Activated T-helper 1 cell treated with anti-CD3 and anti-CD28 coated beads, Interleukin-2, amount 50 U/mL, for 16 hours (primary cell): ENCODE data around the gene WIF1.

Experiments used
- DNase-seq, 2 donors: peaks; one replicate each; pipeline ENCODE4 v3.0.0-alpha.2; 2020; ENCODE audit warnings: low read depth in 1 of 2, low spot score in 1 of 2

WIF1 gene

GRCh38 chr12:65123435-65124063, 2.4 kb upstream of the WIF1 start:
- DNase-seq = no peak

- no peak for DNase-seq
Measured at GRCh38 chr12:65122703-65123102, 1.6 kb upstream of the WIF1 start.

DNA sequence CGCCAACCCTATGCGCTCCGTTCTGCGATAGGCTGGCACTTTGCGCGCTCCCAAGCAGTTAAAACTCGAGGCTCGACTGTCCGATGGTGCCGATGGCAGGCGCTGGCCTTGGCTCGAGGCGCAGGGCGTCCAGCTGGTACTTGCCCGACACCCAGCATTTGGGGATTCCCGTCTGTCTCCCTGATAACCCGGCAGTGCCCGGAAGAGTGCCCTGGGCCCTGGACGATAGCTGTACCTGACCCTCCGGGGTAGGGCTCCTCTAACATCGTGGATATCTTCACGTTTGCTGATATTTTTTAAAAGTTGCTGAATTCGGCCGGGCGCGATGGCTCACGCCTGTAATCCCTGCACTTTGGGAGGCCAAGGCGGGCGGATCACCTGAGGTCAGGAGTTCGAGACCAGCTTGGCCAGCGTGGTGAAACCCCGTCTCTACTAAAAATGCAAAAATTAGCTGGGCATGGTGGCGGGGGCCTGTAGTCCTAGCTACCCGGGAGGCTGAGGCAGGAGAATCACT, 908 bp upstream of the WIF1 start:
- no peak for DNase-seq

DNA sequence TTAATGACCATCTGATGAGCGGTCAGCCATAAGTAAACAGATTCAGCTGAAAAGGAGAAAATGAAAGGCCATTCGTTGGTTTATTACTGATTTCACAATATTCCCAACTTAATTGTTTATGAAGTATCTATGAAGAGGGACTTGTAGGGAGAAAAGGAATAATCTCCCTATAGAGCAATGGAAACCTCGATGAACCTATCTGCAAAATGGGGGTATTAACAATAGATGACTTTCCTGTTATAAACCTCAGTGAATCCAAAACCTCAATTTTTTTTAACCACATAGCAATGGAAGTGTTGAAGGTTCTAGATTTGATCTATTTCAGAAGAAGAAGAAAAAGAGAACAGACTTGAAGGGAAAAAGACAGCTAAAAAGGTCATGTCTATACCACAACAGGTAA, 2.0 kb downstream of the WIF1 start:
- no peak for DNase-seq

DNA sequence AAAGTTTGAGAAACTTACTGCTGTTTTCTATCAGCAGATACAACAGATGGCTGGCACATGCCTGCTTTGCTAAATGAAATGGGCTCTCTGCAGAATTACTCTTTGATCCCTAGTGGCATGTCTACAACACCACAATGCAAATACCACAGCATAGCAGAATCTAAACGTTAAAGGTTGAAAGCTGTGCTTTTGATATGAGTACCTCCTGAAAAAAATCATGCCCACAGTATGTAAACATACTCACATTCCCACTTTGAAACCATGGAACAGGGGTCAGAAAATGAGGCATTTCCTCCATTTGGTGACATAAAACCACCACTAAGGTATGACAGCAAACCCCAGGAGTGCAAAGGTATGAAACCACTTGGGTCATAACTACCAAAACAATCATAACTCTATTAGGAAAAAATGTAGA, 7.5 kb downstream of the WIF1 start:
- no peak for DNase-seq

GRCh38 chr12:65106948-65107347, 14.2 kb downstream of the WIF1 start:
- DNase-seq = no peak

GRCh38 chr12:65100140-65100539, 21.0 kb downstream of the WIF1 start:
- DNase-seq = no peak

DNA sequence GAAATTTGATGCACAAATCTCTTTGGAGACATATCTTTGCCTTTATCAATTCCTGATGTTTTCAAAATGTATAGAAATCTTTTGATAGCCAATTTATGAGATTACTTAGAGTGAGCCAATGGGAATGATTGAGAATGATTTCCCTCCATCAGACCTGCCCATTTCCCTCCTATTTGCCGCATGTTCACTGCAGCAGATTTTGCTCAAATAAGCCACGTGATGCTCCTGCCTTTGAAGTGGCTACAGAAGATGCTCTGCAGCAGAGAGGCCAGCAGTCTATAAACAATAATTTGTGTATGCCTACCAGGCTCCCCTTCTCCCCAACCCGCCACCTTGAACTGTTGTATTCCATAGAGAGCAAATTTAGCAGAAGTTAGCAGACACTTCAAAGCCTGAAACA, 21.9 kb downstream of the WIF1 start:
- no peak for DNase-seq

DNA sequence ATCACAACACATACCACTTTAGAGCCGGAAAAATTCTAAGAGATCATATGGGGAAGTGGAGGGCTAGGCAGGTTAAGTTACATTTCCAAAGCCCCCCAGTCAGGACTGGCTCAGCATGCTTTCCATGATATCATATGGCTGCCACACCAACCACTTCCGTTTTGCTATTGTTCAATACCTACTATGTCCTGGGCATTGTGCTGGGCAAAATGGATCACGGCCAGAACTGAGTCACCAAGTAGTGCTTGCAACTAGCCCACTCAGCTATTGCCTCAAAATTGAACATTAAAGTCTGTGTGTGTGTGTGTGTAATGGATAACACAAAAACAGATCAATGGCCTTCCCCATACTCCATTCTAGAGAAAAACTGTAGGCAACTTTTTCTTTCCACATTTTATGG, 22.7 kb downstream of the WIF1 start:
- DNase-seq = no peak

DNA sequence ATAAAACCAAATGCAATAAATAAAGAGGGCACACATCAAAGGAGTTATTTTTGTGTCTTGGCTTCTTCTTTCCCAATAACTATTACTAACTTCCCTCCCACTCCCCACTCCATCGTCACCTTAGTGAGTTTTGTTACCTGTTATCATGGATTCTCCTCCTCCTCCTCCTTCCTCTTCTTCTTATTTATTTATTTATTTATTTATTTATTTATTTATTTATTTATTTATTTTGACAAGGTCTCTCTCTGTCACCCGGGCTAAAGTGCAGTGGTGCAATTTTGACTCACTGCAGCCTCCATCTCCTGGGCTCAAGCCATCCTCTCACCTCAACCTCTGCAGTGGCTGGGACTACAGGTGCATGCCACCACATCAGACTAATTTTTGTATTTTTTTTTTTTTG, 26.4 kb downstream of the WIF1 start:
- no peak for DNase-seq

DNA sequence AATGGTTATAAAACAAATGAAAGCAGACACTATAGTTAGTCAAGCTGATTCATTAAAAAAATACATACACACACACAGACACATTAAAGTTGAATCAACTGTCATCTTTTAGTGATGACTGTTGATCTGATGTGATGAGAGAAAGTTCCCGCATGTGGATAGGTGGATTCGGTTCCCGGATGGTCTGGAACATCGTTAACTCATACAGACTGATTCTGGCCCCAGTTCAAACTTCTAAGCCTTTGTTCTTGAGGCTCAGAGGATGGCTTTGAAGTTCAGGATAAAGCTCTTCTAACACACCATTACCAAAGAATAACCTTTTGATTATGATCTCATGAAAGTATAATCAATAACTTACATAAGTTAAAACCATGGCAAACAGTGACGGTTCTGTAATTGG, 27.5 kb downstream of the WIF1 start:
- no peak for DNase-seq

DNA sequence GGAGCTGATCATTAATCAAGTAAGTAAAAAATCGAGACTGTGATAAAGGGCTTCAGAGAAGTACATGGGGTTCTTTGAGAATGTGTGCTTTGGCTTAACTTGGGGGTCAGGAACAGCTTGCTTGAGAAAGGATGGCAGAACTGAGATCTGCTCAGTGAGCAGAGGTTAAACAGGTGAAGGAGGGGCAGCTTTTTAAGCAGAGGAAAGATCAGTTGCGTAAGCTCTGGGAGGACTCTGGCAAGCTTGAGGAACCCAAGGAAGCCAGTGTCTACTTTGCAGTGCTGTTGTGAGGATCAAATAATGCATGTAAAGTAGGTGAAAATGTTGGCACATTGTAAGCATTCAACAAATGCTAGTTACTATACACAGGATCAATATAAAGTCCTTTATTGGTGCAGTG, 30.6 kb downstream of the WIF1 start:
- DNase-seq = no peak

- no peak for DNase-seq
Measured at GRCh38 chr12:65086236-65086635, 34.9 kb downstream of the WIF1 start.

GRCh38 chr12:65084579-65084978, 36.5 kb downstream of the WIF1 start:
- DNase-seq = no peak

GRCh38 chr12:65083581-65083980, 37.5 kb downstream of the WIF1 start:
- no peak for DNase-seq

DNA sequence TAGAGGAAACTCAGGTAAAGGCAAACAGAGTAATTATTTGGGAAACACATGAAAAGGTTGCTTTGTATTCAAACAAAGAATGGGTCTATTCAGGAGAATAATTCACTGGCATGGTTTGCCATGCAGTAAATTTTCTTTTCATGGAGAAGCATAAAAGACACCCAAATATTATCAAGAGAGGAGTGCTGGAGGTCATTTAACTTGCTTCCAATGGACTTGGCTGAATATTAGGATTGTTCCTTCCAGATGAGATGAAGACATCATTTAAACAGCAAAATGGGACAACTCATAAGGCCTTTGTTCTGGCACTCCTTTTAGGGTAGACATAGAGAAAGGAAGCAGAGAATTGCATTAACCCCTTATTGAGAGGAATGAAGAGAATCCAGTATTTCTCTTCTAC, 38.7 kb downstream of the WIF1 start:
- DNase-seq = no peak

DNA sequence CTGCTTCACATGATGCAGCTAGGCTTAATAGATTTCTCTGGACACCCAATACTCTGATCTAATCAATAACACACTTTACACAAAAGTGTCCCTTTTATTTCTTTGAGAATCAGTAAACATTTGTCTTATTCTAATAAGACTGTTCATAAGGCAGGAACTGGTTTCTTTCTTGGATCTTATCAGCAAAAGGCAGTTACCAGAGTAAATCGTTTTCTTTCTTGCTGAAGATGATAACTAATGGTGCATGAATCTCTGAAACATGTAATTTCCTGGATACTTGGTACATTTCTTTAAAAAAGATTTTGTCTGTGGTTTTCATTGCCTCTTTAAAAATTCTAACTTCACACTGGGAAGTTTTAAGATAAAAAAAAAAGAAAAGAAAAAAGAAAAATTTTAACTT, 39.6 kb downstream of the WIF1 start:
- no peak for DNase-seq

DNA sequence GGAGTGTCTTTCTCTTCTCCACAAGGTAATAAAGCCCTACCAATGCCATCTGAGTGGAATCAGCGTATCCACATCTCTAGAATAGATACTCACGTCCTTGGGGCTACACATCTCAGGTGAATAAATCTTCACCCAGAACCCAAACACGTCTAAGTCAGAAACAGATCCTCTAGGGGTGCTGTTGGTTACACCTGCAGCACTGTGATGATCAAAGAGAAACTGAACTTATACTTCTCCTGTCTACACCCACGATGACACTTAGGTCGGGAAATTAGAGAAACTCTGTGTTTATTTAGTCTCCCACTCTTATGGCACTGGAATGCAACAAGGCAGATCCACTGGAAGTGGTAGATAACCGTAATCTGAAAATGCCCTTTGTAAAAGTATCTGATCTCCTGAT, 46.2 kb downstream of the WIF1 start:
- no peak for DNase-seq

GRCh38 chr12:65069336-65069735, 51.8 kb downstream of the WIF1 start:
- DNase-seq = no peak

DNA sequence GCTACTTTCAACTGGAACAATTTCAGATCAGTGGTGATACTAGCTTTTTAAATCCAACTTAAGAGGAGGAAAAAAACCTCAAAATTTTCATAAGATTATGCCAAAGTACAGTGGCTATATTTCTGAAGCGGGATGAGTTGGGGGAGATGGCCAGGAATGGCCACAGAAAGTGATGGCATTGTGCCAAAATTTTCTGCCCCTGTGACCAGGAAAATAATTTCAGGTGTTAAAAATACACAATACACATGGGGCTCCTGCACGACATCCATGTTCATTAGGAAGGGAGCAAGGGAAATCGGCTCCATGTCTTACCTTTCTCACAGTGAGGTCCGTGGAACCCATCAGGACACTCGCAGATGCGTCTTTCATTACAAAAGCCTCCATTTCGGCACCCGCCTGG, 53.7 kb downstream of the WIF1 start:
- no peak for DNase-seq

DNA sequence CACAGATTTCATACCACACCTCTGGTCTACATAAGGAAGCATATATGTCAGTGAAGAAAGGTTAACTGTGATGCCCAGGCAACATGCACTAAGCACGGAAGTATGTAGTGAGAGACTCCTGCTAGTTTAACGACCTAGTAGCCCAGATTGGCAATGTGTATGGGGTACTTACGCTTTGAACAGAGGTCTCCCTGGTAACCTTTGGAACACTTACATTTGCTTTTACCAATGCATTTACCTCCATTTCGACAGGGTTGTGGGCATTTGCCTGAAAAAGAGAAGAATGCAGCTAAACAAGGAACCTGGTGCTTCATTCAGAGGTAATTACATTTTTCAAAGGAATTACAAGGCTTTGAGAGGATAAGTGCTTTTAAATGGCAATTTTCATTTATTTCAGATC, 65.2 kb downstream of the WIF1 start:
- no peak for DNase-seq

GRCh38 chr12:65051218-65051617, 69.9 kb downstream of the WIF1 start:
- no peak for DNase-seq

DNA sequence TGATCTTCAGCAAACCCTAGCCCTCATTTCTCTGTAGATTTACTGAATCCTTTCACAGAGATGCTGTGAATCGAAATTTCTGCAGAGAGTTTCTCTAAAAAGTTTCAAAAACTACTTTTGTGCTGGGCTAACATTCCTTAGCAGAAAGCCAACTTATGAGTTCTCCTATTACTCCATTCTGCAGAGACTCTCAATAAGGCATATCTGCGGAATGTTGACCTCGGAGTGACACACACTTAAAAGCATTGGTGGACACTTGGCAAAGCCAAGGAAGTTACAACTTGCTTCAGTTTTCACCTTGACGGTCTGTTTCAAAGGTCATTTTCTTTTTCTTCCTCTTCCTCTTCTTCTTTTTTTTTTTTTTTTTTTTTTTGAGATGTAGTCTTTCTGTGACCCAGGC, 75.8 kb downstream of the WIF1 start:
- DNase-seq = no peak

DNA sequence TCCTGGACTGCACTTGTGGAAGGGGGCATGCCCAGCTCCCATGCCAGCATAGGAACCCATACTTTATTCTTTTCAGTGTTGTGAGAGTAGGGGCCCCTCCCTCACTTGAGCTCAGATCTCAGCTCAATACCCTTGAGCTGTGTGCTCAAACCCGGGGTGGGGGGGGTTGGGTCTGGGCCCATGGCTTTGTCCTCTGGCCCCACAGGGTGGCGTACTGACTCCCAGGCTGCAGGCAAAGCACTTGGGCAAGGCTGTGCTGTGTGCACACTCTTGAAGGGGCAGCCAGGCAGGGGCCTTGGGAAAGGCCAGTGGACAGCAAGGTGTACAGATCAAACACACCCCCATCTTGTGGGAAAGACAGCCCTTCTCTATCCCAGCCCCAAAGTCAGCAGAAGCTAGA, 81.8 kb downstream of the WIF1 start:
- no peak for DNase-seq
